Measurements from ENCODE around the gene CEMIP. TPM values are rescaled to one million over a fixed set of nuclear protein-coding genes. Genes with fewer than 3 reads are reported as not detected.
A peak's percentile ranks its signal among the peaks of the same experiment; 100 is the strongest.

Gene CEMIP
- total and polyA plus RNA-seq, 2 of the 4 experiments (the other 2 are of a cell fraction) = 63.8 to 78.0 TPM

DNA sequence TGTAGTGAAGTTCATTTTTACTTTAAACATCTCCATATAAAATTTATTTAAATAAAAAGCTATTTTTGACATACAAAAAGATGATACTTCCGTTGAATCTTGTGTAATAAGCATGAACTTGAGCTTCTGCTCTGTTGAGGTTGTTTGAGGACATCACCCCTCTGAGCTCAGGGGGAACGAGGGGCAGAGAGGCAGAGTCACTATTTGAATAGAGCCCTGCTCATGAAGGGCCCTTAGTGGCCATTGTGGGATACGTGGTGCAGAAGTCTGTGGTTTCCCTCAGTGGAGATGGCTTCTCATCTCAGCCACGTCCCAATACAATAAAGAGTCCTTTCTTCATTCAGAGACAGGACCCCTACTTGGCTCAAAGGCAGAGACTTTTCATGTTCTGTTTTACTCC, 10.6 kb downstream of the CEMIP start:
- intact Hi-C loops (cut with micrococcal nuclease) (no loop called here), in situ Hi-C loops (cut with MboI; ENCODE audit: low sequenced_read_pairs) (no loop called here), dilution Hi-C loops (cut with HindIII; ENCODE audit: low sequenced_read_pairs, unreplicated experiment) (no loop called here)
- Histone ChIP-seq H4K20me1 (ENCODE audit: insufficient read depth, low read length) (peaks cover 62% of the 10 kb centered on the region), H3K4me3 (ENCODE audit: insufficient read depth, low read depth, low read length) (no peak overlapping the region), H3K36me3 (ENCODE audit: control insufficient read depth, insufficient read depth, low read length) (peaks cover 63% of the 10 kb centered on the region), H4K91ac (ENCODE audit: insufficient read depth, low read depth, low read length) (peak overlapping the region; percentile 68; the same call in 1 of the 2 replicates), H2BK120ac (ENCODE audit: low read depth, low read length) (peak overlapping the region; percentile 87), H3K27me3 (ENCODE audit: control insufficient read depth, insufficient read depth, low read length) (no peaks in the 10 kb centered on the region), H2AFZ (replicated peaks; ENCODE audit: low read length, poor library complexity) (no peak overlapping the region), H2AK5ac (ENCODE audit: low read depth, low read length) (peak overlapping the region; percentile 89), H4K5ac (ENCODE audit: low read depth, low read length) (peak overlapping the region; percentile 30; the same call in 1 of the 2 replicates), H3K56ac (ENCODE audit: extremely low read depth, insufficient read depth, low read length) (no peak overlapping the region), H3K4me2 (ENCODE audit: low read depth, low read length) (no peak overlapping the region), H4K8ac (ENCODE audit: low read depth in 2 of 2, low read length in 2 of 2) (peak overlapping the region in 1 of 2 experiments; percentile 60; a peak in 1 of 4 replicates), H3K27ac (ENCODE audit: insufficient read depth, low read length) (peak overlapping the region; percentile 70), H2BK15ac (ENCODE audit: low read depth, low read length) (peak overlapping the region; percentile 80; the same call in 2 of the 3 replicates), H3K4me1 (ENCODE audit: control insufficient read depth, insufficient read depth, low read length) (peaks cover 18% of the 10 kb centered on the region), H2AK9ac (replicated peaks; ENCODE audit: low read depth, low read length, poor library complexity) (no peak overlapping the region), H3K18ac (ENCODE audit: low read depth, low read length) (peak overlapping the region; percentile 27), H3K23ac (ENCODE audit: low read depth, low read length) (peak overlapping the region; percentile 83; the same call in 1 of the 2 replicates), H3K9me3 (ENCODE audit: control insufficient read depth, insufficient read depth, low read length) (no peaks in the 10 kb centered on the region), H2BK20ac (ENCODE audit: low read depth, low read length) (peak overlapping the region; percentile 69), H3K79me1 (ENCODE audit: low read depth in 1 of 2, low read length in 2 of 2) (peaks cover 9 to 34% of the 10 kb centered on the region in 2 experiments; a peak in 3 of 4 replicates), H3K14ac (replicated peaks; ENCODE audit: low read depth, low read length) (peak overlapping the region; percentile 89), H3K9me1 (ENCODE audit: insufficient read depth, low read length) (peaks cover 11% of the 10 kb centered on the region), H3K9ac (ENCODE audit: low read depth, low read length) (no peak overlapping the region), H2BK5ac (ENCODE audit: low read depth, low read length, poor library complexity, severe bottlenecking) (peak overlapping the region; percentile 85), H3K4ac (ENCODE audit: low read depth, low read length) (peak overlapping the region; percentile 76; the same call in 1 of the 2 replicates)
- WGBS, 2 experiments (ENCODE audit: extremely low coverage in 2 of 2, insufficient read length in 1 of 2) = no CpG with 5 or more reads among the region's 4 CpGs
- TF ChIP-seq POLR2A (IDR thresholded peaks at IDR 0.05; ENCODE audit: low read depth, low read length) (no peak), CHD1 (IDR thresholded peaks at IDR 0.05; ENCODE audit: low read depth, low read length) (no peak), SMC3 (IDR thresholded peaks at IDR 0.05; ENCODE audit: low read depth, low read length) (no peak), CEBPB (IDR thresholded peaks at IDR 0.05; ENCODE audit: low read depth, low read length) (no peak), MAFK (IDR thresholded peaks at IDR 0.05; ENCODE audit: low read depth, low read length) (no peak)
- TF ChIP-seq, protein P1, sequence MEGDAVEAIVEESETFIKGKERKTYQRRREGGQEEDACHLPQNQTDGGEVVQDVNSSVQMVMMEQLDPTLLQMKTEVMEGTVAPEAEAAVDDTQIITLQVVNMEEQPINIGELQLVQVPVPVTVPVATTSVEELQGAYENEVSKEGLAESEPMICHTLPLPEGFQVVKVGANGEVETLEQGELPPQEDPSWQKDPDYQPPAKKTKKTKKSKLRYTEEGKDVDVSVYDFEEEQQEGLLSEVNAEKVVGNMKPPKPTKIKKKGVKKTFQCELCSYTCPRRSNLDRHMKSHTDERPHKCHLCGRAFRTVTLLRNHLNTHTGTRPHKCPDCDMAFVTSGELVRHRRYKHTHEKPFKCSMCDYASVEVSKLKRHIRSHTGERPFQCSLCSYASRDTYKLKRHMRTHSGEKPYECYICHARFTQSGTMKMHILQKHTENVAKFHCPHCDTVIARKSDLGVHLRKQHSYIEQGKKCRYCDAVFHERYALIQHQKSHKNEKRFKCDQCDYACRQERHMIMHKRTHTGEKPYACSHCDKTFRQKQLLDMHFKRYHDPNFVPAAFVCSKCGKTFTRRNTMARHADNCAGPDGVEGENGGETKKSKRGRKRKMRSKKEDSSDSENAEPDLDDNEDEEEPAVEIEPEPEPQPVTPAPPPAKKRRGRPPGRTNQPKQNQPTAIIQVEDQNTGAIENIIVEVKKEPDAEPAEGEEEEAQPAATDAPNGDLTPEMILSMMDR (conservative IDR thresholded peaks at IDR 0.05; ENCODE audit: low read depth, low read length) = no peak
- ChIA-PET POLR2A (ENCODE audit: unreplicated experiment) (no interaction called here), CTCF (interaction anchor here (0.5 to 0.9 kb wide), 3 partner anchors 10 to 1443 kb away, joined by 3 read pairs; partner anchors contain the start of gene CEMIP)
- no TSS peak for BruUV-seq (replicated peaks)
- DNase-seq (no peak), ATAC-seq (ENCODE audit: low read depth) (no peak)

Measured in IMR-90 (cell line).